Neural crest cell (in vitro differentiated cells): ENCODE results near the gene IER5. TPM values are rescaled to one million over a fixed set of nuclear protein-coding genes. Genes with fewer than 3 reads are reported as not detected.
"Not testable (repeated sequence)": the region's sequence is repeated elsewhere in the genome, so short reads cannot be mapped to it uniquely, and the experiment has no call there.

ENCODE experiments used
- DNase-seq: peaks from one replicate; pipeline ENCODE4 v3.0.0; 2021; ENCODE audit warnings: low read depth, mixed read lengths, low spot score
- H3K27ac Mint-ChIP-seq: one replicate; pipeline ENCODE4 v1.8.0; 2021; ENCODE audit warnings: mild to moderate bottlenecking, mixed read lengths; ENCODE audit not compliant: unreplicated experiment
- H3K27me3 Mint-ChIP-seq: 2 replicates; pipeline ENCODE4 v1.8.0; 2021; ENCODE audit warnings: low read depth, mild to moderate bottlenecking, mixed read lengths
- H3K36me3 Mint-ChIP-seq: 2 replicates; pipeline ENCODE4 v1.8.0; 2021; ENCODE audit warnings: low read depth, mild to moderate bottlenecking, mixed read lengths
- H3K4me1 Mint-ChIP-seq: 2 replicates; pipeline ENCODE4 v1.8.0; 2021; ENCODE audit warnings: mixed read lengths
- H3K4me3 Mint-ChIP-seq: one replicate; pipeline ENCODE4 v1.8.0; 2021; ENCODE audit warnings: mild to moderate bottlenecking, mixed read lengths
- H3K9me3 Mint-ChIP-seq: 2 replicates; pipeline ENCODE4 v1.8.0; 2021; ENCODE audit warnings: mixed read lengths
- CTCF ChIP-seq: fragments of 200-600 bp; sonication (generic); conservative IDR thresholded peaks from 2 replicates; pipeline ENCODE4 v1.5.0; 2021; ENCODE audit warnings: antibody characterized with exemption, mild to moderate bottlenecking
- total RNA-seq: library from RNA; stranded (reverse); gene quantifications from 2 replicates; pipeline ENCODE4 v1.2.1, GENCODE V29; 2021

The IER5 gene
- total RNA-seq, 1 donor from 2014 or later, result 7.7 TPM

DNA sequence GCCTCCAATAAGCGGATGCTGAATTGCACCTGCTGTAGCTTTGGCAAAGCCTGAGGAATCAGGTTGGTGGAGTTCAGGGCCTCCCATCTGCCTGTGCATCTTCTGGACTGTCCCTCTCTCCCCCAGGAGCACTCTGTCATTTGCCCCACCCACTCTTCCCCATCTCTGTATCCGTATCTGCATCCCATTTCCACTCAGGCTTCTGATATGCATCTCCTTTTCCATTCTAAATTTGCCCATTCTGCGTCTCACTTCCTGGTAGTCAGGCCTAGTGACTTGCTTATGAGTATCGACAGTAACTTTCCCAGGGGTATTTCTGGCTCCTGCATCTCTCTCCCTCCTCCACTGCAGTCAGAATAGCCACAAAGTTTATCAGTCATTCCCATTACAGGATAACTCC, 39.1 kb upstream of the IER5 start:
- no peaks in the 10 kb centered on the region for H3K9me3 Mint-ChIP-seq
- peaks cover 7% of the 10 kb centered on the region for H3K4me1 Mint-ChIP-seq
- no peak overlapping the region for H3K4me3 Mint-ChIP-seq
- DNase-seq, result no peak
- no peak overlapping the region for H3K27ac Mint-ChIP-seq
- no peaks in the 10 kb centered on the region for H3K27me3 Mint-ChIP-seq
- TF ChIP-seq CTCF, result no peak
- no peaks in the 10 kb centered on the region for H3K36me3 Mint-ChIP-seq

- H3K4me1 Mint-ChIP-seq, result peaks cover 11% of the 10 kb centered on the region
- no peak overlapping the region for H3K27ac Mint-ChIP-seq
- H3K27me3 Mint-ChIP-seq, result no peaks in the 10 kb centered on the region
Observed at GRCh38 chr1:181050922-181051321, 37.6 kb upstream of the IER5 start.

GRCh38 chr1:181056560-181056959, 31.9 kb upstream of the IER5 start:
- no peak for DNase-seq
- Mint-ChIP-seq H3K27me3 (peaks cover 3% of the 10 kb centered on the region), H3K4me3 (no peak overlapping the region), H3K4me1 (peaks cover 5% of the 10 kb centered on the region), H3K9me3 (no peaks in the 10 kb centered on the region), H3K36me3 (peaks cover 2% of the 10 kb centered on the region), H3K27ac (no peak overlapping the region)
- TF ChIP-seq CTCF, result no peak

More at GRCh38 chr1:181050922-181051321, 37.6 kb upstream of the IER5 start:
- no peaks in the 10 kb centered on the region for H3K36me3 Mint-ChIP-seq
- H3K9me3 Mint-ChIP-seq, result no peaks in the 10 kb centered on the region
- H3K4me3 Mint-ChIP-seq, result no peak overlapping the region
- DNase-seq, result no peak
- TF ChIP-seq CTCF, result no peak

DNA sequence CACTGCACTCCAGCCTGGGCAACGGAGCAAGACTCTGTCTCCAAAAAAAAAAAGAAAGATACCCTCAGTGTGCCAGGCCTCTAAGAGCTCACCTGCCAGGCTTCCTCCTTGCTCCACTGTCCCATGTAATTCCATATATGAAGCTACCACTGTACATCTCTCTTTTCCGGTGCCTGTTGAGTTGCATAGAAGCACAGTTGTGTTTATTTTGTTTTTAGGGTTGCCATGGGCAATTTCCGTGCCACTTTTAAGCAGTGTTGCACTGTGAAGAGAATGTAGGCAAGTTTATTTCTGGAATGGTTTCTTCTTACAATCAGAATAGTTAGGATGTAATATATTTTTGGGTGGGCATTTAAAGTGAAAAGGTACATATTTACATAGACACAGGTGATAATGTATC, 31.4 kb upstream of the IER5 start:
- Mint-ChIP-seq H3K4me3 (no peak overlapping the region), H3K36me3 (peaks cover 2% of the 10 kb centered on the region), H3K9me3 (no peaks in the 10 kb centered on the region), H3K27ac (no peak overlapping the region), H3K27me3 (peaks cover 3% of the 10 kb centered on the region), H3K4me1 (peaks cover 5% of the 10 kb centered on the region)
- no peak for TF ChIP-seq CTCF
- no peak for DNase-seq

- Mint-ChIP-seq H3K27ac (no peak overlapping the region), H3K36me3 (peaks cover 2% of the 10 kb centered on the region), H3K4me3 (no peak overlapping the region), H3K4me1 (peaks cover 10% of the 10 kb centered on the region), H3K9me3 (no peaks in the 10 kb centered on the region), H3K27me3 (peaks cover 3% of the 10 kb centered on the region)
- DNase-seq, result no peak
- TF ChIP-seq CTCF, result no peak
Observed at GRCh38 chr1:181059435-181059834, 29.1 kb upstream of the IER5 start.

DNA sequence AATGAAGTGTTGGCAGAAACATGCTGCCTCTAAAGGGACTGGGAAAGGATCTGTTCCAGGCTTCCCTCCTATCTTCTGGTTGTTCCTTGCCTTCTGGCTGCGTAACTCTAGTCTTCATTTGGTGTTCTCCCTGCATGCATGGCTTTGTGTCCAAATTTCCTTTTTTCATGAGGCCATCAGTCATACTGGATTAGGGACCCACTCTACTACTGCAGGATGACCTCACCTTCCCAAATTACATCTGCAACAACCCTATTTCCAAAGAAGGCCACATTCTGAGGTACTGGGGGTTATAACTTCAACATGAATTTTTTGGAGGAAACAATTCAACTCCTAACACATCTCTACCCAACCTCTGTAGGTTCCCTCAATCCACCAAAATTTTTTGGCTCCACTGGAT, 28.4 kb upstream of the IER5 start:
- no peaks in the 10 kb centered on the region for H3K9me3 Mint-ChIP-seq
- peaks cover 10% of the 10 kb centered on the region for H3K4me1 Mint-ChIP-seq
- H3K4me3 Mint-ChIP-seq, result no peak overlapping the region
- no peak for DNase-seq
- H3K36me3 Mint-ChIP-seq, result peaks cover 2% of the 10 kb centered on the region
- peaks cover 3% of the 10 kb centered on the region for H3K27me3 Mint-ChIP-seq
- H3K27ac Mint-ChIP-seq, result no peak overlapping the region
- no peak for TF ChIP-seq CTCF

DNA sequence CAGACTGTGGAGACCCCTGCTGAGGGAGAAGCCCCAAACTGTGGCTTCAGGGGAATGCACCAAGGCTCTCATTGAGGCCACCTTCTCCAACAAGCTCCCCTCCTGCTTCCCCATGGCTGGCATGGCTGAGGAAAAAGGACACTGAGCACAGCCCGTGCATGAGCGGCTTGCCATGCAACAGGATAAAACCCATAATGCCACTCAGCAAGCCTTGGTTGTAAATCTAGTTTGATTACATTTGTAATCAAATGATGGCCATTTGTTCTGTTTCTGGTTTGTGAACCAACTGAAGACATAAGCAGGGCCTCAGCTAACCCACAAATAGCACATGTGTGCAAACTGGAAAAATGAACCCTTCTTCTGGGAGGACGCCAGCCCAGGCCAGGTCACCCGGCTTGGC, 27.6 kb upstream of the IER5 start:
- H3K36me3 Mint-ChIP-seq, DNase-seq, H3K27me3 Mint-ChIP-seq, H3K4me1 Mint-ChIP-seq, H3K27ac Mint-ChIP-seq, H3K9me3 Mint-ChIP-seq, H3K4me3 Mint-ChIP-seq: not testable (repeated sequence)
